ENCODE results near the gene ZNF620.
A peak's percentile ranks its signal among the peaks of the same experiment; 100 is the strongest.

The ZNF620 gene

DNA sequence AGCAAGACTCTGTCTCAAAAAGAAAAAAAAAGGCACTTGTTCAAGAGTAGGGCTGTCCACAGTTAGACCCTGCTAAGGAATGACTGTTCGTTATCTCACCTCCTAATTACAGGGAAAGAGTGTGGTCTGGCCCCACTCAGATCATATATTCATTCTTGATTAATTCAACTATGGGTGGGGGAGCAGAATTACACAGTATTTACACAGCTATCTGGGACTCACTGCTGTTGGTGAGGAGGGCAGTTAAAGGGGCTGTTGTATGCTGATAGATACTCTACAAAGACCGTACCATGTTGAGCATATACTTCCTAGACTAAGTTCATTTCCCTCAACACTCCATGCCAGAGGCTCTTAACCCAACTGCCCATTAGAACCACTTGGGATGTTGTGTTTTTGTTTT is 3.8 kb upstream of the ZNF620 start:
- Histone ChIP-seq H3K18ac (ENCODE audit: low read length) (no peak overlapping the region), H3K36me3 (ENCODE audit: control insufficient read depth in 1 of 2, insufficient read depth in 2 of 2, low read length in 2 of 2) (no peaks in the 10 kb centered on the region), H3K23ac (ENCODE audit: low read length) (no peak overlapping the region), H3K27ac (ENCODE audit: low read depth, low read length) (no peak overlapping the region), H3K79me2 (ENCODE audit: control insufficient read depth, insufficient read depth, low read length, poor library complexity) (peaks cover 5% of the 10 kb centered on the region), H4K12ac (ENCODE audit: low read depth, low read length) (no peak overlapping the region), H3K9ac (ENCODE audit: low read length) (no peak overlapping the region), H3K4ac (ENCODE audit: low read depth, low read length) (no peak overlapping the region), H4K91ac (ENCODE audit: low read depth, low read length) (no peak overlapping the region), H3K4me1 (ENCODE audit: control insufficient read depth in 1 of 2, insufficient read depth in 2 of 2, low read length in 2 of 2) (peaks cover 2 to 3% of the 10 kb centered on the region in 2 experiments), H3K79me1 (ENCODE audit: low read length) (peaks cover 7% of the 10 kb centered on the region), H3K4me3 (ENCODE audit: low read depth, low read length) (no peak overlapping the region), H3K4me2 (ENCODE audit: low read length) (no peak overlapping the region), H2BK12ac (ENCODE audit: low read length) (no peak overlapping the region), H3K9me3 (ENCODE audit: insufficient read depth, low read depth, low read length) (no peaks in the 10 kb centered on the region), H2AFZ (ENCODE audit: insufficient read depth, low read length, poor library complexity) (no peak overlapping the region), H2AK5ac (ENCODE audit: low read length) (no peak overlapping the region), H3K27me3 (ENCODE audit: insufficient read depth, low read length) (no peaks in the 10 kb centered on the region), H2BK5ac (ENCODE audit: low read depth, low read length, poor library complexity) (no peak overlapping the region), H3K14ac (ENCODE audit: low read length) (no peak overlapping the region), H2BK120ac (ENCODE audit: insufficient read depth, low read length, poor library complexity) (no peak overlapping the region), H4K8ac (ENCODE audit: low read depth, low read length) (no peak overlapping the region)
- no peak for DNase-seq
- no CpG with 5 or more reads among the region's 2 CpGs for WGBS (ENCODE audit: extremely low coverage, insufficient coverage, insufficient read length)

DNA sequence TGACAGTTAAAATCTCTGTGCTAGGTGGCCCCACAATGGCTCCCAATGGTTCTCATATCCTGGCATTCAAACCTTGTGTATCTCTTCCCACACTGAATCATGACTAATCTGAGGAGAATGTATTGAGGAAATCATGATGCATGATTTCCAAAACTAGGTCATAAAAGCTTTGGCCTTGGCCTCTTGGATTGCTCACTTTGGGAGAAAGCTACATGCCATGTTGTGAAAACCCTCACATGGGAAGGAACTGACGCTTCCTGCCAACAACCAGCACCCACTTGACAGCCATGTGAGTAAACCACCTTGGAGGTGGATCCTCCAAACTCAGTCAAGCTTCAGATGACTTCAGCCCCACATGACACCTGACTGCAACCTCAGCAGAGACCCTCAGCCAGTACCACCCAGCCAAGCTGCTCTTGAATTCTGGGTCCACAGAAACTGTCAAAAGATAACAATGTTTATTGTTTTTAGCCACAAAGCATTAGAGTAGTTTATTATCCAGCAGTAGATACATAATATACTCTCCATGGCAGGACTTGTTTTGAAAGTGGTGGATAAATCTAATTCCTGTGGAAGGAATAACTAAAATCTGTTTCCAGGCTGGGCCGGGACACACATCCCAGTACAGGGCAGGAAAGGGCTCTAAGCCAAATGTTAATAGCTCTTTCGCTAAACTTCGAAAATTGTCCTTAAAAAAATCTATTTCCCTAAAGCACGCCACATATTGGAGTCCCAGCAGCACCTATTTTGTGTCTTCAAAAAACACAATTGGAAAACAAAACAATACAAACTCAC is 1.0 kb upstream of the ZNF620 start:
- Histone ChIP-seq H3K18ac (ENCODE audit: low read length) (no peak overlapping the region), H2BK5ac (ENCODE audit: low read depth, low read length, poor library complexity) (no peak overlapping the region), H3K4me3 (ENCODE audit: low read depth, low read length) (no peak overlapping the region), H3K4me2 (ENCODE audit: low read length) (no peak overlapping the region), H2BK12ac (ENCODE audit: low read length) (no peak overlapping the region), H3K79me2 (ENCODE audit: control insufficient read depth, insufficient read depth, low read length, poor library complexity) (peaks cover 5% of the 10 kb centered on the region), H3K23ac (ENCODE audit: low read length) (peak overlapping the region; percentile 17), H2AK5ac (ENCODE audit: low read length) (no peak overlapping the region), H3K4me1 (ENCODE audit: control insufficient read depth in 1 of 2, insufficient read depth in 2 of 2, low read length in 2 of 2) (peaks cover 2 to 3% of the 10 kb centered on the region in 2 experiments), H3K36me3 (ENCODE audit: control insufficient read depth in 1 of 2, insufficient read depth in 2 of 2, low read length in 2 of 2) (no peaks in the 10 kb centered on the region), H3K79me1 (ENCODE audit: low read length) (peaks cover 7% of the 10 kb centered on the region), H3K27me3 (ENCODE audit: insufficient read depth, low read length) (no peaks in the 10 kb centered on the region), H3K14ac (ENCODE audit: low read length) (no peak overlapping the region), H3K9ac (ENCODE audit: low read length) (no peak overlapping the region), H3K27ac (ENCODE audit: low read depth, low read length) (no peak overlapping the region), H4K91ac (ENCODE audit: low read depth, low read length) (no peak overlapping the region), H2BK120ac (ENCODE audit: insufficient read depth, low read length, poor library complexity) (no peak overlapping the region), H3K9me3 (ENCODE audit: insufficient read depth, low read depth, low read length) (no peaks in the 10 kb centered on the region), H4K12ac (ENCODE audit: low read depth, low read length) (no peak overlapping the region), H3K4ac (ENCODE audit: low read depth, low read length) (no peak overlapping the region), H2AFZ (ENCODE audit: insufficient read depth, low read length, poor library complexity) (no peak overlapping the region), H4K8ac (ENCODE audit: low read depth, low read length) (peak overlapping the region; percentile 47)
- DNase-seq, result peak in 1 of 2 donors; percentile 55
- no CpG with 5 or more reads among the region's 5 CpGs for WGBS (ENCODE audit: extremely low coverage, insufficient coverage, insufficient read length)

DNA sequence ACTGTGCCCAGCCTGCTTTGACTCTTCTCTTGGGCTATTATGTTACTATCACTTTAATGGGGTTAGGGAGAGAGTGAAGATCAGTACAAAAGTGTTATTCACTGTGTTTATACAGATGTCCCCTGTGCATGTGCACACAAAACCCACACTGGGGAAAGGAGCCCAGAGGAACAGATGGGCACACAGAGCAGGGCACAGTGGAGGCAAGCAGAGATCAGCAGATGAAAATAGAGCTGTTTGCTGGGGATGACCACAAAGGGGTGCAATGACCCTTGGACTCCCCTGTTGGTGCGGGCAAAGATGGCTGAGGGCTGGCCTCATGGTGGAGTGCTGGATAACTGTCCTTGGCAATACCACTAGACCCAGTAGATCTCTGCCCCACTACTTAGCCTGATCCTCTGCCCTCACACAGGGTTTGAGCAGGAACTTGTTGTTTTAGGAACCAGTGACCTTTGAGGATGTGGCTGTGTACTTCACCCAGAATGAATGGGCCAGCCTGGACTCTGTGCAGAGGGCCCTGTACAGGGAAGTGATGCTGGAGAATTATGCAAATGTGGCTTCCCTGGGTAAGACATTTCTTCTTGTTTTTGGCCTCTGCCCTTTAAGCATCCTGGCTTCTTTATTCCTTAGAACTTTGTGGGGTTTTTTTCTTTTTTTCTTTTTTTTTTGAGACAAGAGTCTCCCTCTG is 5.3 kb downstream of the ZNF620 start:
- no peak overlapping the region for H2BK5ac ChIP-seq (ENCODE audit: low read depth, low read length, poor library complexity)
- no peaks in the 10 kb centered on the region for H3K9me3 ChIP-seq (ENCODE audit: insufficient read depth, low read depth, low read length)
- H4K91ac ChIP-seq (ENCODE audit: low read depth, low read length), result no peak overlapping the region
- no peak overlapping the region for H4K8ac ChIP-seq (ENCODE audit: low read depth, low read length)
- H2AK5ac ChIP-seq (ENCODE audit: low read length), result no peak overlapping the region
- no peak overlapping the region for H4K12ac ChIP-seq (ENCODE audit: low read depth, low read length)
- WGBS (ENCODE audit: extremely low coverage, insufficient coverage, insufficient read length), result no CpG with 5 or more reads among the region's 1 CpG
- no peak for DNase-seq
- H3K14ac ChIP-seq (ENCODE audit: low read length), result no peak overlapping the region
- H3K27me3 ChIP-seq (ENCODE audit: insufficient read depth, low read length), result no peaks in the 10 kb centered on the region
- no peak overlapping the region for H3K23ac ChIP-seq (ENCODE audit: low read length)
- no peak overlapping the region for H3K4me2 ChIP-seq (ENCODE audit: low read length)
- H3K18ac ChIP-seq (ENCODE audit: low read length), result no peak overlapping the region
- H3K4me3 ChIP-seq (ENCODE audit: low read depth, low read length), result no peak overlapping the region
- no peak overlapping the region for H2BK12ac ChIP-seq (ENCODE audit: low read length)
- H3K36me3 ChIP-seq (ENCODE audit: control insufficient read depth in 1 of 2, insufficient read depth in 2 of 2, low read length in 2 of 2), result peaks cover 10 to 12% of the 10 kb centered on the region in 2 experiments
- no peaks in the 10 kb centered on the region for H3K79me2 ChIP-seq (ENCODE audit: control insufficient read depth, insufficient read depth, low read length, poor library complexity)
- H3K4ac ChIP-seq (ENCODE audit: low read depth, low read length), result no peak overlapping the region
- H3K27ac ChIP-seq (ENCODE audit: low read depth, low read length), result no peak overlapping the region
- H2AFZ ChIP-seq (ENCODE audit: insufficient read depth, low read length, poor library complexity), result no peak overlapping the region
- no peak overlapping the region for H2BK120ac ChIP-seq (ENCODE audit: insufficient read depth, low read length, poor library complexity)
- H3K79me1 ChIP-seq (ENCODE audit: low read length), result no peaks in the 10 kb centered on the region
- no peak overlapping the region for H3K9ac ChIP-seq (ENCODE audit: low read length)
- no peaks in the 10 kb centered on the region for H3K4me1 ChIP-seq (ENCODE audit: control insufficient read depth in 1 of 2, insufficient read depth in 2 of 2, low read length in 2 of 2)

- Histone ChIP-seq H3K27ac (ENCODE audit: low read depth, low read length) (no peak overlapping the region), H2BK12ac (ENCODE audit: low read length) (no peak overlapping the region), H3K4ac (ENCODE audit: low read depth, low read length) (no peak overlapping the region), H3K4me1 (ENCODE audit: control insufficient read depth in 1 of 2, insufficient read depth in 2 of 2, low read length in 2 of 2) (no peaks in the 10 kb centered on the region), H2BK5ac (ENCODE audit: low read depth, low read length, poor library complexity) (no peak overlapping the region), H3K4me2 (ENCODE audit: low read length) (no peak overlapping the region), H3K9me3 (ENCODE audit: insufficient read depth, low read depth, low read length) (no peaks in the 10 kb centered on the region), H4K91ac (ENCODE audit: low read depth, low read length) (no peak overlapping the region), H3K14ac (ENCODE audit: low read length) (no peak overlapping the region), H3K23ac (ENCODE audit: low read length) (no peak overlapping the region), H3K79me2 (ENCODE audit: control insufficient read depth, insufficient read depth, low read length, poor library complexity) (no peaks in the 10 kb centered on the region), H3K18ac (ENCODE audit: low read length) (no peak overlapping the region), H4K8ac (ENCODE audit: low read depth, low read length) (no peak overlapping the region), H3K79me1 (ENCODE audit: low read length) (no peaks in the 10 kb centered on the region), H3K27me3 (ENCODE audit: insufficient read depth, low read length) (no peaks in the 10 kb centered on the region), H2AFZ (ENCODE audit: insufficient read depth, low read length, poor library complexity) (no peak overlapping the region), H3K9ac (ENCODE audit: low read length) (no peak overlapping the region), H3K4me3 (ENCODE audit: low read depth, low read length) (no peak overlapping the region), H2BK120ac (ENCODE audit: insufficient read depth, low read length, poor library complexity) (no peak overlapping the region), H3K36me3 (ENCODE audit: control insufficient read depth in 1 of 2, insufficient read depth in 2 of 2, low read length in 2 of 2) (peaks cover 12 to 16% of the 10 kb centered on the region in 2 experiments), H4K12ac (ENCODE audit: low read depth, low read length) (no peak overlapping the region), H2AK5ac (ENCODE audit: low read length) (no peak overlapping the region)
- peak; percentile 38 to 91 for DNase-seq
- WGBS (ENCODE audit: extremely low coverage, insufficient coverage, insufficient read length), result no CpG with 5 or more reads among the region's 5 CpGs
These were observed 10.4 kb downstream of the ZNF620 start for GRCh38 chr3:40516201-40516600.
